Lower leg skin (tissue), 3 donors: ENCODE data around the gene WFDC12.

ENCODE experiments used
- CTCF ChIP-seq, 3 donors: fragments of 450-650 bp; IDR thresholded peaks; one replicate each; pipeline ENCODE4 v1.5.1; 2016; ENCODE audit warnings: antibody characterized with exemption in 3 of 3, mild to moderate bottlenecking in 3 of 3, moderate library complexity in 2 of 3
- POLR2A ChIP-seq, 2 donors: fragments of 450-650 bp; IDR thresholded peaks; one replicate each; pipeline ENCODE4 v1.6.1; 2016 to 2017; ENCODE audit warnings: antibody characterized with exemption in 2 of 2, mild to moderate bottlenecking in 1 of 2, moderate library complexity in 1 of 2

GRCh38 chr20:45092898-45093297 lies 31.4 kb downstream of the WFDC12 start:
- TF ChIP-seq CTCF (IDR thresholded peaks at IDR 0.05) (no peak), POLR2A (IDR thresholded peaks at IDR 0.05) (no peak)
